HepG2 (cell line): ENCODE measurements around the gene CASKIN1. TPM values are rescaled to one million over a fixed set of nuclear protein-coding genes. Genes with fewer than 3 reads are reported as not detected.

Experiments used
- GPN1 ChIP-seq: sonication (generic); formaldehyde crosslinking; IDR thresholded peaks from 2 replicates; pipeline ENCODE4 v1.5.1; 2020; ENCODE audit warnings: missing genetic modification reagents, borderline replicate concordance
- KDM2A ChIP-seq: sonication (generic); formaldehyde crosslinking; IDR thresholded peaks from 2 replicates; pipeline ENCODE4 v1.4.0; 2020; ENCODE audit warnings: low read depth, missing genetic modification reagents, borderline replicate concordance
- MED1 ChIP-seq: sonication (generic); formaldehyde crosslinking; IDR thresholded peaks from 2 replicates; pipeline ENCODE4 v1.4.0; 2020; ENCODE audit warnings: missing genetic modification reagents
- MYPOP ChIP-seq: sonication (generic); formaldehyde crosslinking; IDR thresholded peaks from 2 replicates; pipeline ENCODE4 v1.8.1; 2023; ENCODE audit warnings: mild to moderate bottlenecking, moderate library complexity, missing genetic modification reagents
- ZBTB46 ChIP-seq: sonication (generic); formaldehyde crosslinking; IDR thresholded peaks from 2 replicates; pipeline ENCODE4 v1.4.0; 2020; ENCODE audit warnings: mild to moderate bottlenecking, missing genetic modification reagents, borderline replicate concordance
- ZFP91 ChIP-seq: sonication (generic); formaldehyde crosslinking; IDR thresholded peaks from 2 replicates; pipeline ENCODE4 v1.9.0; 2022; ENCODE audit warnings: missing genetic modification reagents, mild to moderate bottlenecking, borderline replicate concordance
- ZNF142 ChIP-seq: sonication (generic); formaldehyde crosslinking; IDR thresholded peaks from 2 replicates; pipeline ENCODE4 v1.4.0; 2020; ENCODE audit warnings: missing genetic modification reagents
- ZNF354B ChIP-seq: sonication (generic); formaldehyde crosslinking; IDR thresholded peaks from 2 replicates; pipeline ENCODE4 v1.8.0; 2022; ENCODE audit warnings: mild to moderate bottlenecking, missing genetic modification reagents
- ZNF512B ChIP-seq: sonication (generic); formaldehyde crosslinking; IDR thresholded peaks from 2 replicates; pipeline ENCODE4 v1.5.1; 2020; ENCODE audit warnings: missing genetic modification reagents, mild to moderate bottlenecking, borderline replicate concordance
- ZNF891 ChIP-seq: sonication (generic); formaldehyde crosslinking; IDR thresholded peaks from 2 replicates; pipeline ENCODE4 v1.5.0; 2020; ENCODE audit warnings: mild to moderate bottlenecking, missing genetic modification reagents
- polyA plus RNA-seq, 8 experiments: library from polyadenylated mRNA; depleted of rRNA in 3 of 8; stranded (reverse) in 7 of 8; unstranded in 1 of 8; fragments of >200 nt; fragmentation: Illumina TruSeq in 4 of 8; extraction: Trizol in 4 of 8; gene quantifications; 2 replicates each; pipeline versions ENCODE4 v1.2.1 to v1.2.3, GENCODE V29; 2011 to 2016; ENCODE audit warnings: low read depth in 4 of 8, missing spikeins in 1 of 8, mixed read lengths in 1 of 8; ENCODE audit not compliant: insufficient read depth in 1 of 8
- total RNA-seq, 5 experiments: library from RNA; depleted of rRNA; stranded (reverse); fragments of >200 nt; fragmentation: Illumina TruSeq; extraction: Trizol; gene quantifications; 2 replicates each; pipeline ENCODE4 v1.2.3, GENCODE V29; 2016; ENCODE audit warnings: low read depth in 1 of 5

Gene CASKIN1
- total and polyA plus RNA-seq, 2 of the 13 experiments (the other 11 are each of a cell fraction or from before 2014, with no cell fraction given) = 1.2 to 2.2 TPM

- no peak for TF ChIP-seq ZNF512B
- TF ChIP-seq ZFP91 (CRISPR knock-in tag) = peak; percentile 74; the same call in 1 of the 2 replicates
- TF ChIP-seq GPN1 (CRISPR knock-in tag) = no peak; the same call in 1 of the 2 replicates
- no peak for TF ChIP-seq ZNF354B (CRISPR knock-in tag)
- TF ChIP-seq KDM2A (CRISPR knock-in tag) = 0 out of 2 replicates have a peak, but pooled peaks have one; percentile 68
- TF ChIP-seq MYPOP (CRISPR knock-in tag) = peak; percentile 80
- peak; percentile 94 for TF ChIP-seq ZNF891 (CRISPR knock-in tag)
- TF ChIP-seq MED1 (CRISPR knock-in tag) = peak; percentile 61
- peak; percentile 89 for TF ChIP-seq ZNF142 (CRISPR knock-in tag)
- no peak for TF ChIP-seq ZBTB46 (CRISPR knock-in tag)
Measured at GRCh38 chr16:2155091-2155950, 41.1 kb downstream of the CASKIN1 start, which contains the start of gene TRAF7 (continued).
